A549 treated with Mapracorat at 1 μM for 4 hours (cell line): ENCODE data around the gene PRAC1. TPM values are rescaled to one million over a fixed set of nuclear protein-coding genes. Genes with fewer than 3 reads are reported as not detected.

Experiments used
- total RNA-seq: library from RNA; stranded (reverse); fragments of 200-300 nt; extraction: Qiagen RNA extraction; gene quantifications from 5 replicates; pipeline ENCODE4 v1.2.3, GENCODE V29; 2022

The PRAC1 gene
- not detected in 5 replicates for total RNA-seq

GRCh38 chr17:48722201-48722907 lies at the start of gene PRAC1:
TSS of gene PRAC1 (minus strand) at chr17:48722518. CDS start at chr17:48722392, 126 bp downstream.

GRCh38 chr17:48728232-48729231 lies 6.2 kb upstream of the PRAC1 start, which contains the start of gene HOXB13:
TSS of gene HOXB13 (minus strand) at chr17:48728750. CDS start at chr17:48728593, 157 bp downstream.

GRCh38 chr17:48722915-48723422 lies 651 bp upstream of the PRAC1 start, which contains the start of gene PRAC2:
TSS of gene PRAC2 (plus strand) at chr17:48723185. CDS start at chr17:48724411, 1,226 bp downstream.

Other genes with a start within 250 kb of the PRAC1 start
- gene HOXB1, start 191.5 kb downstream of the PRAC1 start, total RNA-seq: not detected in 5 replicates
- 0.32 to 0.59 TPM (median 0.48 TPM) in 5 replicates for gene HOXB2, start 177.4 kb downstream of the PRAC1 start, total RNA-seq
- 0.06 to 0.21 TPM (median 0.14 TPM) in 5 replicates for gene HOXB4, start 144.2 kb downstream of the PRAC1 start, total RNA-seq
- 4.2 to 6.1 TPM (median 5.1 TPM) in 5 replicates for gene HOXB3, start 132.3 kb downstream of the PRAC1 start, total RNA-seq
- 1.4 to 2.8 TPM (median 2.6 TPM) in 5 replicates for gene HOXB5, start 128.7 kb downstream of the PRAC1 start, total RNA-seq
- gene HOXB6, start 117.5 kb downstream of the PRAC1 start, total RNA-seq: 2.9 to 5.9 TPM (median 5.1 TPM) in 5 replicates
- gene HOXB7, start 111.5 kb downstream of the PRAC1 start, total RNA-seq: 30.6 to 34.4 TPM (median 32.6 TPM) in 5 replicates
- 6.2 to 8.3 TPM (median 7.0 TPM) in 5 replicates for gene HOXB8, start 107.2 kb downstream of the PRAC1 start, total RNA-seq
- gene HOXB9, start 96.2 kb downstream of the PRAC1 start, total RNA-seq: 6.9 to 8.0 TPM (median 7.6 TPM) in 5 replicates
- gene PRAC2, start 667 bp upstream of the PRAC1 start, total RNA-seq: not detected in 5 replicates
- 1.8 to 2.4 TPM (median 2.1 TPM) in 5 replicates for gene HOXB13, start 6.2 kb upstream of the PRAC1 start, total RNA-seq
- 0.33 to 0.75 TPM (median 0.49 TPM) in 5 replicates for gene TTLL6, start 94.7 kb upstream of the PRAC1 start, total RNA-seq
- 59.2 to 91.7 TPM (median 79.1 TPM) in 5 replicates for gene CALCOCO2, start 108.5 kb upstream of the PRAC1 start, total RNA-seq
- gene ATP5MC1, start 170.3 kb upstream of the PRAC1 start, total RNA-seq: 487 to 715 TPM (median 564 TPM) in 5 replicates
- 120 to 127 TPM (median 123 TPM) in 5 replicates for gene UBE2Z, start 185.9 kb upstream of the PRAC1 start, total RNA-seq
- 268 to 334 TPM (median 298 TPM) in 5 replicates for gene SNF8, start 222.3 kb upstream of the PRAC1 start, total RNA-seq
- 4.2 to 5.3 TPM (median 4.8 TPM) in 5 replicates for gene GIP, start 246.1 kb upstream of the PRAC1 start, total RNA-seq